Epithelial cell of esophagus (primary cell): ENCODE results near the gene FBXL13.

Experiments used
- DNase-seq: peaks from one replicate; pipeline ENCODE4 v3.0.0; 2010; ENCODE audit warnings: low read depth
- H3K4me3 ChIP-seq: 2 replicates; pipeline ENCODE4 v1.5.1; 2011; ENCODE audit warnings: mild to moderate bottlenecking, low read length, control low read depth
- TF ChIP-seq, protein P1 (sequence below): IDR thresholded peaks from 2 replicates; pipeline ENCODE4 v1.5.1; 2011; ENCODE audit warnings: low read depth, mild to moderate bottlenecking, low read length, control low read depth, inconsistent platforms; ENCODE audit not compliant: insufficient read depth; ENCODE audit errors: missing control alignments

The FBXL13 gene

DNA sequence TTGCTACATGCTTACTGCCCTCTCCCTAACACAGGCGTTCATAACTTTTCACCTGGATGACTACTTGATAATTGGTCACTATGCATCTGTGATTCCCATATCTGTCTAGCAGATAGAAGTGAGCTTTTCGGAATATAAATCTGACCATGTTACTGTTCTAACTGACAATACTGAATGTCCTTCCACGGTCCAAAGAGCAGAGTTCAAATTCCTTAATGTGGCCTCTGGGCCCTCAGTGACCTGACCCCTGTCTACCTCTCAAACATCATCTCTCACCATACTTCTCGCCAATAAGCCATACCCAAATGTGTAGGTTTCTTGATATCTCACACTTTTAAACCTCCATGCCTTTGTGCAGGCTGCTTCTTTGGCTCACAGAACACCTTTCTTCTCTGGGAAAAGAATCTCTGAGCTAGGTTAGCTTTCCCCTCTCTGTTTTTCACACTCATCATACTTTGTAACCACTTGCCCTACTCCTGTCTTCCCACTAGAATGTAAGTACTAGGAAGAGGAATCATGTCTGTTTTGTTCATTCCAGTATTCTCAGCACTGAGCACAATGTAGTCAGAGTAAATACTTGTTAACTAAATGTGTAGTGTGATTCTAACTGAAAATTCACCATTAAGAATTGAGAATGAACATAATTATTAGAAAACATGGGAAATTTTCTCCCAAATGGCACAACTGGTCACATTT is 201.0 kb downstream of the FBXL13 start:
- no peak overlapping the region for H3K4me3 ChIP-seq
- DNase-seq: no peak
- TF ChIP-seq, protein P1, sequence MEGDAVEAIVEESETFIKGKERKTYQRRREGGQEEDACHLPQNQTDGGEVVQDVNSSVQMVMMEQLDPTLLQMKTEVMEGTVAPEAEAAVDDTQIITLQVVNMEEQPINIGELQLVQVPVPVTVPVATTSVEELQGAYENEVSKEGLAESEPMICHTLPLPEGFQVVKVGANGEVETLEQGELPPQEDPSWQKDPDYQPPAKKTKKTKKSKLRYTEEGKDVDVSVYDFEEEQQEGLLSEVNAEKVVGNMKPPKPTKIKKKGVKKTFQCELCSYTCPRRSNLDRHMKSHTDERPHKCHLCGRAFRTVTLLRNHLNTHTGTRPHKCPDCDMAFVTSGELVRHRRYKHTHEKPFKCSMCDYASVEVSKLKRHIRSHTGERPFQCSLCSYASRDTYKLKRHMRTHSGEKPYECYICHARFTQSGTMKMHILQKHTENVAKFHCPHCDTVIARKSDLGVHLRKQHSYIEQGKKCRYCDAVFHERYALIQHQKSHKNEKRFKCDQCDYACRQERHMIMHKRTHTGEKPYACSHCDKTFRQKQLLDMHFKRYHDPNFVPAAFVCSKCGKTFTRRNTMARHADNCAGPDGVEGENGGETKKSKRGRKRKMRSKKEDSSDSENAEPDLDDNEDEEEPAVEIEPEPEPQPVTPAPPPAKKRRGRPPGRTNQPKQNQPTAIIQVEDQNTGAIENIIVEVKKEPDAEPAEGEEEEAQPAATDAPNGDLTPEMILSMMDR: no peak

DNA sequence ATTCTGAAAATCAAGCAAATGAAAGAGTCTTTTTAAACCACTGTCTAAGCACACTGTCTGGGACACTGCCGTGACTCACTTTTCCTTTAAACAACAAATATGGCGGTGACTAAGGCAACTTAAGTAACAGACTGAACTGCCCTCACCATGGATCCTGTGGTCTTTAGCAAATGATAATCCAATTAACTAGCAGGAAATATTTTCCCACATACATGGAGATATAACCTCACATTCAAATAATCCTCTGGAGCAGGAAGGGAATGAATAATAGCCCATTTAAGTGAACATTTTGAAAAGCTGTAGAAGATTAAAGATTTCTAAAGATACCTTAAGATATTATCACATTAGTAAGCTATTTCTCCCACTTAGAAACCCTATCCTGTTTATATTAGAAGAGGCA is 202.1 kb downstream of the FBXL13 start:
- no peak overlapping the region for H3K4me3 ChIP-seq

DNA sequence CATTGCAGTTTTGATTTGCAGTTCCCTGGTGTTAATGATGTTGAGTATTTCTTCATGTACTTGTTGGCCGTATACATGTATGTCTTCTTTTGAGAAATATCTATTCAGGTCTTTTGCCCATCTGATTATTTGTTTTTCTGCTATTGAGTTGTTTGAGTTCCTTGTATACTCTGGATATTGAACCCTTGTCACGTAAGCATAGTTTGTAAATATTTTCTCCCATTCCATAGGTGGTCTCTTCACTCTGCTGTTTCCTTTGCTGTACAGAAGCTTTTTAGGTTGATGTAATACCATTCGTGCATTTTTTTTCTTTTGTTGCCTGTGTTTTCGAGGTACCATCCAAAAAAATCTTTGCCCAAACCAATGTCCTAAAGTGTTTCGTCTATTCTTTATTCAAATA is 205.4 kb downstream of the FBXL13 start:
- H3K4me3 ChIP-seq: no peak overlapping the region
- TF ChIP-seq, protein P1: no peak
- no peak for DNase-seq

More for the DNA sequence above, 202.1 kb downstream of the FBXL13 start:
- DNase-seq: peak; percentile 88
- TF ChIP-seq, protein P1: no peak

DNA sequence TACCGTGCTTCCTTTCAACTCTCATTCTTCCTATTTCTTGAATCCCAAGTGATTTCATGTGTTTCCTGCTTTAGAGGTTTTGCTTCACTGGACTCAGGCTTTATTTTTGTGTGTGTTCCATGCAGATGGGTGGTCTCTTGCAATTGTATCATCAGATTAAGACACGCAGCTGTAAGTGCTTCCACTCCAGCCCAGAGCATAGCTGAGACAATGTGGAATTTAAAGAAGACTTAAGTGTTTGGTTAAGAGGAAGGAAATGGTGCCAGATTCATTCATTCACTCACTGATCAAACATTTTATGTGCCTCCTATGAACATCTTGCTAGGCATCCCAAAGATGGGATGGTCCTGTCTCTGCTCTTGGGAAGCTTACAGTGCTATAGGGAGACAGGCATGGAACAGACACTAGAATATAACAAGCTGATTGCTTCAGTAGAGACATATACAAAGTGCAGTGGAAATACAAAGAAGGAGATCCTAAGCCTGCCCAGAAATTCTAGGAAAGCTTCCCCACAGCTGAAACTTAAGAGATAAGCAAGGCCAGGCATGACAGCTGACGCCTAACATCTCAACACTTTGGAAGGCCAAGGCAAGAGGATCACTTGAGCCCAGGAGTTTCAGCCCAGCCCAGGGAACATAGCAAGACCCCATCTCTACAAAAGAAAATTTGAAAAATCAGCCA is 207.9 kb downstream of the FBXL13 start:
- H3K4me3 ChIP-seq: no peak overlapping the region
- DNase-seq: no peak
- TF ChIP-seq, protein P1: no peak

DNA sequence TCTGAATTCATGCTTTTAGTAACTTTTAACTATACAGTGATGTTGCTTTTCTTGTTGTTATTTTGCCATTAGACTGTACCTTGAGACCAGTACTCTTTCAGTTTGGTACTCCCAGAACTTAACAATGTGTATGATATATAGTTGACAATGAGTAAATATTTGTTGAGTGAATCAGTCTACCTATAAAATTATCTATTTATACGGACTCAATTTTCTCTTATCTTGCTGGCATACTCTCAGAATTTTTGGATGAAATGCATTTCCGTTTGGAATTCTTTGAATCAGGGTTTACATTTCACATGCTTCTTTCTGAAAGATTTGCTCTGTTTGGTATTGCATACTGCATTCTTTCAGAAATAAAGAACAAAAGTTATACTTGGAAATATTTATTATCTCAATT is 209.6 kb downstream of the FBXL13 start:
- TF ChIP-seq, protein P1: no peak
- H3K4me3 ChIP-seq: no peak overlapping the region
- DNase-seq: no peak

DNA sequence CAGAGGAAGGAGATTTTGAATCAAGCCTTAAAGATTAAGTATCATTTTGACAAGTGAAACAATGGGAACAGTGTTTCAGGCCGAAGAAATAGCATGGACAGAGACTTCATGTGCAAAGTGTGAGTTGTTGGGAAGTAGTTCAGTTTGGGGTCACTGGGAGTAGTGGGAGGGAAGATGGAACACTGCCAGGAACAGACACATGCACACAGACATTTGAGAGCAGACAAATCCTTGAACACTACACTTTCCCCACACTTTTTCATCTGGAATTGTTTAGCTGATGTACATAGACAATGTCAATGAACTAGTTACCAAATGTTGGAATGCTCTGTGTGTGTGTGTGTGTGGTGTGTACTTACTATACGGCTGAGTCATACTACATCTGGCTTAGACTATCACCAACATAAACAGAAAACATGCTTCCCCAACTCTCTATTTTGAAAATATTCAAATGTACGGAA is 214.2 kb downstream of the FBXL13 start:
- no peak overlapping the region for H3K4me3 ChIP-seq
- peak; percentile 44 for DNase-seq
- TF ChIP-seq, protein P1: no peak
